ENCODE results near the gene CFAP299.

- TF ChIP-seq, protein P1, sequence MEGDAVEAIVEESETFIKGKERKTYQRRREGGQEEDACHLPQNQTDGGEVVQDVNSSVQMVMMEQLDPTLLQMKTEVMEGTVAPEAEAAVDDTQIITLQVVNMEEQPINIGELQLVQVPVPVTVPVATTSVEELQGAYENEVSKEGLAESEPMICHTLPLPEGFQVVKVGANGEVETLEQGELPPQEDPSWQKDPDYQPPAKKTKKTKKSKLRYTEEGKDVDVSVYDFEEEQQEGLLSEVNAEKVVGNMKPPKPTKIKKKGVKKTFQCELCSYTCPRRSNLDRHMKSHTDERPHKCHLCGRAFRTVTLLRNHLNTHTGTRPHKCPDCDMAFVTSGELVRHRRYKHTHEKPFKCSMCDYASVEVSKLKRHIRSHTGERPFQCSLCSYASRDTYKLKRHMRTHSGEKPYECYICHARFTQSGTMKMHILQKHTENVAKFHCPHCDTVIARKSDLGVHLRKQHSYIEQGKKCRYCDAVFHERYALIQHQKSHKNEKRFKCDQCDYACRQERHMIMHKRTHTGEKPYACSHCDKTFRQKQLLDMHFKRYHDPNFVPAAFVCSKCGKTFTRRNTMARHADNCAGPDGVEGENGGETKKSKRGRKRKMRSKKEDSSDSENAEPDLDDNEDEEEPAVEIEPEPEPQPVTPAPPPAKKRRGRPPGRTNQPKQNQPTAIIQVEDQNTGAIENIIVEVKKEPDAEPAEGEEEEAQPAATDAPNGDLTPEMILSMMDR (IDR thresholded peaks at IDR 0.05) = no peak
- TF ChIP-seq POLR2A (IDR thresholded peaks at IDR 0.05) = no peak
Observed at GRCh38 chr4:80422727-80423404, 87.3 kb downstream of the CFAP299 start.

All from Peyer's patch (tissue), 4 donors.